ENCODE measurements around the gene IL1R1.
"Not testable (repeated sequence)": the region's sequence is repeated elsewhere in the genome, so short reads cannot be mapped to it uniquely, and the experiment has no call there.

Gene IL1R1

GRCh38 chr2:102141970-102142828, at the start of gene IL1R1:
IL1R1 (plus strand) TSS chr2:102142746; CDS start chr2:102157725, 14,979 bp downstream.
- no peak within 1 kb of the TSS for H3K4me3 ChIP-seq
- no peaks in the 10 kb centered on the region for H3K27me3 ChIP-seq (ENCODE audit: low read depth)
- in situ Hi-C loops (cut with MboI; ENCODE audit: low sequenced_read_pairs): no loop called here
- no peaks in the 10 kb centered on the region for H3K9me3 ChIP-seq
- no peaks in the 10 kb centered on the region for H3K36me3 ChIP-seq (replicated peaks)
- H3K4me1 ChIP-seq: no peaks in the 10 kb centered on the region
- no peak for DNase-seq (ENCODE audit: low spot score in 2 of 2)

GRCh38 chr2:102093662-102094061, 48.9 kb upstream of the IL1R1 start:
- no peaks in the 10 kb centered on the region for H3K4me1 ChIP-seq
- H3K36me3 ChIP-seq (replicated peaks): no peaks in the 10 kb centered on the region
- no peak for DNase-seq (ENCODE audit: low spot score in 2 of 2)
- H3K4me3 ChIP-seq: no peak overlapping the region
- H3K9me3 ChIP-seq: no peaks in the 10 kb centered on the region
- in situ Hi-C loops (cut with MboI; ENCODE audit: low sequenced_read_pairs): no loop called here
- no peaks in the 10 kb centered on the region for H3K27me3 ChIP-seq (ENCODE audit: low read depth)

- no peaks in the 10 kb centered on the region for H3K9me3 ChIP-seq
- H3K4me1 ChIP-seq: no peaks in the 10 kb centered on the region
- no peak for DNase-seq (ENCODE audit: low spot score in 2 of 2)
- H3K36me3 ChIP-seq (replicated peaks): no peaks in the 10 kb centered on the region
- no peaks in the 10 kb centered on the region for H3K27me3 ChIP-seq (ENCODE audit: low read depth)
- in situ Hi-C loops (cut with MboI; ENCODE audit: low sequenced_read_pairs): no loop called here
- H3K4me3 ChIP-seq: no peak overlapping the region
Observed at GRCh38 chr2:102094917-102095316, 47.6 kb upstream of the IL1R1 start.

- H3K9me3 ChIP-seq: no peaks in the 10 kb centered on the region
- DNase-seq (ENCODE audit: low spot score in 2 of 2): no peak
- no peaks in the 10 kb centered on the region for H3K4me1 ChIP-seq
- in situ Hi-C loops (cut with MboI; ENCODE audit: low sequenced_read_pairs): no loop called here
- no peaks in the 10 kb centered on the region for H3K27me3 ChIP-seq (ENCODE audit: low read depth)
- no peak overlapping the region for H3K4me3 ChIP-seq
- no peaks in the 10 kb centered on the region for H3K36me3 ChIP-seq (replicated peaks)
Observed at GRCh38 chr2:102096103-102096502, 46.4 kb upstream of the IL1R1 start.

- no peaks in the 10 kb centered on the region for H3K9me3 ChIP-seq
- H3K4me3 ChIP-seq: no peak overlapping the region
- H3K36me3 ChIP-seq (replicated peaks): no peaks in the 10 kb centered on the region
- H3K27me3 ChIP-seq (ENCODE audit: low read depth): no peaks in the 10 kb centered on the region
- in situ Hi-C loops (cut with MboI; ENCODE audit: low sequenced_read_pairs): no loop called here
- H3K4me1 ChIP-seq: no peaks in the 10 kb centered on the region
- no peak for DNase-seq (ENCODE audit: low spot score in 2 of 2)
Observed at GRCh38 chr2:102098756-102099155, 43.8 kb upstream of the IL1R1 start.

GRCh38 chr2:102099536-102100298, 42.8 kb upstream of the IL1R1 start:
- Histone ChIP-seq H3K27me3 (ENCODE audit: low read depth) (no peaks in the 10 kb centered on the region), H3K4me3 (no peak overlapping the region), H3K4me1 (no peaks in the 10 kb centered on the region), H3K36me3 (replicated peaks) (no peaks in the 10 kb centered on the region), H3K9me3 (no peaks in the 10 kb centered on the region)
- in situ Hi-C loops (cut with MboI; ENCODE audit: low sequenced_read_pairs): no loop called here
- DNase-seq (ENCODE audit: low spot score in 2 of 2): no peak

- in situ Hi-C loops (cut with MboI; ENCODE audit: low sequenced_read_pairs): no loop called here
- no peak overlapping the region for H3K4me3 ChIP-seq
- H3K4me1 ChIP-seq: no peaks in the 10 kb centered on the region
- DNase-seq (ENCODE audit: low spot score in 2 of 2): no peak
- no peaks in the 10 kb centered on the region for H3K36me3 ChIP-seq (replicated peaks)
- H3K27me3 ChIP-seq (ENCODE audit: low read depth): no peaks in the 10 kb centered on the region
- H3K9me3 ChIP-seq: no peaks in the 10 kb centered on the region
Observed at GRCh38 chr2:102100371-102101096, 42.0 kb upstream of the IL1R1 start.

GRCh38 chr2:102101097-102101848, 41.3 kb upstream of the IL1R1 start:
- H3K4me3 ChIP-seq: no peak overlapping the region
- H3K27me3 ChIP-seq (ENCODE audit: low read depth): no peaks in the 10 kb centered on the region
- H3K9me3 ChIP-seq: no peaks in the 10 kb centered on the region
- no peaks in the 10 kb centered on the region for H3K4me1 ChIP-seq
- in situ Hi-C loops (cut with MboI; ENCODE audit: low sequenced_read_pairs): no loop called here
- H3K36me3 ChIP-seq (replicated peaks): no peaks in the 10 kb centered on the region
- no peak for DNase-seq (ENCODE audit: low spot score in 2 of 2)

- Histone ChIP-seq H3K4me1 (no peaks in the 10 kb centered on the region), H3K4me3 (no peak overlapping the region), H3K9me3 (no peaks in the 10 kb centered on the region), H3K27me3 (ENCODE audit: low read depth) (no peaks in the 10 kb centered on the region), H3K36me3 (replicated peaks) (no peaks in the 10 kb centered on the region)
- in situ Hi-C loops (cut with MboI; ENCODE audit: low sequenced_read_pairs): no loop called here
- no peak for DNase-seq (ENCODE audit: low spot score in 2 of 2)
Observed at GRCh38 chr2:102101849-102102635, 40.5 kb upstream of the IL1R1 start.

GRCh38 chr2:102102636-102102948, 40.0 kb upstream of the IL1R1 start:
- DNase-seq (ENCODE audit: low spot score in 2 of 2); H3K9me3 ChIP-seq; H3K27me3 ChIP-seq (ENCODE audit: low read depth); in situ Hi-C loops (cut with MboI; ENCODE audit: low sequenced_read_pairs); H3K4me3 ChIP-seq; H3K4me1 ChIP-seq; H3K36me3 ChIP-seq (replicated peaks): not testable (repeated sequence)

GRCh38 chr2:102103284-102103683, 39.3 kb upstream of the IL1R1 start:
- H3K36me3 ChIP-seq (replicated peaks): no peaks in the 10 kb centered on the region
- no peak overlapping the region for H3K4me3 ChIP-seq
- in situ Hi-C loops (cut with MboI; ENCODE audit: low sequenced_read_pairs): no loop called here
- H3K4me1 ChIP-seq: no peaks in the 10 kb centered on the region
- no peak for DNase-seq (ENCODE audit: low spot score in 2 of 2)
- no peaks in the 10 kb centered on the region for H3K27me3 ChIP-seq (ENCODE audit: low read depth)
- no peaks in the 10 kb centered on the region for H3K9me3 ChIP-seq

GRCh38 chr2:102103992-102104871, 38.3 kb upstream of the IL1R1 start:
- DNase-seq (ENCODE audit: low spot score in 2 of 2): no peak
- in situ Hi-C loops (cut with MboI; ENCODE audit: low sequenced_read_pairs): no loop called here
- no peak overlapping the region for H3K4me3 ChIP-seq
- H3K27me3 ChIP-seq (ENCODE audit: low read depth): no peaks in the 10 kb centered on the region
- no peaks in the 10 kb centered on the region for H3K36me3 ChIP-seq (replicated peaks)
- H3K9me3 ChIP-seq: no peaks in the 10 kb centered on the region
- H3K4me1 ChIP-seq: no peaks in the 10 kb centered on the region

Data from HAP-1 (cell line).